Ureter (tissue), 1 donor: ENCODE measurements around the gene ALDH1A1. TPM values are rescaled to one million over a fixed set of nuclear protein-coding genes. Genes with fewer than 3 reads are reported as not detected.

Source experiments
- DNase-seq: peaks from one replicate; pipeline ENCODE4 v3.0.0-alpha.2; 2020; ENCODE audit warnings: low spot score
- total RNA-seq: library from RNA; stranded (reverse); gene quantifications from one replicate; pipeline ENCODE4 v1.2.4, GENCODE V29; 2023
- donor health status: DM: yes; HTN: yes; CAD: no.

The ALDH1A1 gene
- total RNA-seq, 1 donor from 2014 or later: 18.7 TPM

GRCh38 chr9:72979405-72980100, 26.7 kb upstream of the ALDH1A1 start:
- DNase-seq: no peak

DNA sequence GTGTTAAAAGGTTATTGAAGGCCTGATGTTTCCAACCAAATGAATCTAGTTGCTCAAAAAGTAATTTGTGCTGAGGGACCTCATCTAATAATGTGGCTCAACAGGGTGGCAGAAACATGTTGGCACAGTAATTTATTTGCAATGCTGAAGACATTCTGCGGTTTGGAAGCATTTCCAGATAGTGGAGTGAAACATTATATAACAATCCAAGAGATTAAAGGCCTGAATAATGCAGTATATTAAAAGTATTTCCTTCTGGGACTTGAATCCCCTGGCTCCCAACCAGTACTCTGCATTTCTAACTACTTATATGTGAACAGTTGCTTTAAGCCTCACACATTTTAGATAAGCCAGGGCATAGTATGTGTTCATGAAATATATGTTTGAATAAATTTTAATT, 25.9 kb upstream of the ALDH1A1 start:
- no peak for DNase-seq

GRCh38 chr9:72977670-72978069, 24.8 kb upstream of the ALDH1A1 start:
- no peak for DNase-seq

DNA sequence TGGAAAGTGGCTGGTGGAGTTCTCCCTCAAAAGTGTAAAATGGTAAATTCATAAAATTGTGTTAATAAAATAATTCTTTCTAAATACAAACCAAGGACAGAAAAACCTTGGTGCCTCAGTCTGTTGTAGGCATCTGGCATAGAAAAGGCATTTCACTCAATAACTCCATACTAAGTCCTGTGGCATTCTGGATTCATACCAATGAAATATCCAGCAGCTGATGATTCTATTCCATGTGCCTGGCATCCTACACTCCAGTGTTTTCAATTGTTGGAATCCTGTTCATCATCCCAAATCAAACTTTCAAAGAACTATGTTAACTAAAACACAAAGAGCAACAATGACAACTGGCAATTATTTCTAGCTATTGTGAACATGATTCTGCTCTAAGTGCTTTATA, 21.6 kb upstream of the ALDH1A1 start:
- no peak for DNase-seq

DNA sequence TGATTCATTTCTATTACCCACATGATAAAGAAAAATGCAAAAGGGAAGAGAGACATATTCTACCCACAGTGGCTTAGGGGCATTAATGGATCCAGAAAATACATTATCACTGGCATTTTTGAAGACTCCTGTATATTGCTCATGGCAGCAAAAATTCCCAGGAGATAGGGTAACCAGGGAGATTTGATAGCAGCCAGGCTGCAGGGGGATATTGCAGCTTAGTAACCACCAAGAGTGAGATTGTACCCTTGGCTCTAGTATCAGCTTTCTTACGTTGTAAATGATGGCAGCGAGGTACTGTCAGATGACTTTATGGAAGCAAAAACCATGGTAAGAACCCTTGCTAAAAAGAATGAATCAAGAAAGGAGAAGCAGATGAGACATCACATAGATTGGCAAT, 19.8 kb upstream of the ALDH1A1 start:
- no peak for DNase-seq

DNA sequence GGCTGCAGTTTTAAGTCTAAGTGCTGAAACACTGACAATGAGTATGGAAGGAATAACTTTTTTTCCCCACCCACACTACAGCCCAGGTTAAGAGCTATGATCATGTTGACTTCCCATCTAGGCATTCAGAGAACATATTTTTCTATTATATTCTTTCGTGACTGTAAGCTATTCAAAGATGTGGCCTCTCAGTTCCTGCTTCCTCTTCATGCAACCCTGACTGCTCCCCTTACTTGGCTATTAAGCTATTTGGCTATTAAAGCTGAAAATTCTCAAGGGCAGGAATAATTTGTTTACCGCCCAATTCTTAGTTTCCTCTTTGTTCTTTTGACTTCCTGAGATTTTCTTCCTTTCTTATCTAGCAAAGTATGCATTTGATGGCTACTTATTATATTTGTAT, 18.6 kb upstream of the ALDH1A1 start:
- no peak for DNase-seq

- DNase-seq: no peak
These were observed 7.6 kb upstream of the ALDH1A1 start for GRCh38 chr9:72960446-72960845.

DNA sequence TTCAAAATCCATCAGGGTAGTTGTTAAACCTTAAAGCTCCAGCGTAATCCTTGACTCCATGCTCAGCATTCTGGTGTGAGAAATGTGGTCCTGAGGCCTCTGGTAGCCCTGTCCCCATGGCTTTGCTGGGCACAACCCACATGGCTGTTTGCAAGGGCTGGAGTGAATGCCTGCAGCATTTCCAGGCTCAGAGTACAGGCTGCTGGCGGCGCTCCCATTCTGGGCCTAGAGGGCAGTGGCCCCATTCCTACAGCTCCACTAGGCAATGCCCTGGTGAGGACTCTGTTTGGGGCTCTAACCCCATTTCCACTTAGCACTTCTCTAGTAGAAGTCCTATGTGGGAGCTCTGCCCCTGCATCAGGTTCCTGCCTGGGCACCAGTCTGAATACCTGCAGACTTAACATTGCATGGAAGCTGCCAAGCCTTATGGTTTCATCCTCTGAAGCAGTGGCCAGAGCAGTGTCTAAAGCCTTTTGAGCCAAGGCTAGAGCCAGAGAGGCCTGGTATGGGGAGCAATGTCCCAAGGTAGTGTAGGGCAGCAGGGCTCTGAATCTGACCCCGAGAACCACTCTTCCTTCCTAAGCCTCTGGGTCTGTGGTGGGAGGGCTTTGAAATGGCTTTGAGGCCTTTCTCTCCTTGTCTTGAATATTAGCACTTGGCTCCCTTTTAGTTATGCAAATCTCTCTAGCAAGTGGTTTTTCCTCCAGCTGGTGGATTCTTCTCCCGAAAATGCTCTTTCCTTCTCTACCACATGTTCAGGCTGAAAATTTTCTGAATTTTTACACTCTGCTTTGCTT, 5.8 kb upstream of the ALDH1A1 start:
- DNase-seq: no peak

DNA sequence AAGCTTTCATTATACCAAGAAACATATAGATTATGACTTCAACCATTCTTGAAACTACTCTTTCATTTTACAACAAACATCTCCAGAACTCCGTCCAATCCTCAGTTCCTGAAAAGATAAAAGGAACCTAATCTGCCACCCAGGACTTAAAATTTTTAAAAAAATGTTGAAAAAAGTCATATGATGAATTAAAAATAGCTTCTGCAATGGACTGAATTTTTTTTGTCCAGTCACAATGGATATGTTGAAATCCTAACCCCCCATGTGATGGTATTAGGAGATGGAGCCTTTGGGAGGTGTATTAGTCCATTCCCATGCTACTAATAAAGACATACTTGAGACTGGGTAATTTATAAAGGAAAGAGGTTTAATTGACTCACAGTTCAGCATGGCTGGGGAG, 2.7 kb upstream of the ALDH1A1 start:
- no peak for DNase-seq

GRCh38 chr9:72955126-72955455, 2.2 kb upstream of the ALDH1A1 start:
- DNase-seq: no peak

- no peak for DNase-seq
These were observed 1.7 kb upstream of the ALDH1A1 start for GRCh38 chr9:72954431-72955125.

DNA sequence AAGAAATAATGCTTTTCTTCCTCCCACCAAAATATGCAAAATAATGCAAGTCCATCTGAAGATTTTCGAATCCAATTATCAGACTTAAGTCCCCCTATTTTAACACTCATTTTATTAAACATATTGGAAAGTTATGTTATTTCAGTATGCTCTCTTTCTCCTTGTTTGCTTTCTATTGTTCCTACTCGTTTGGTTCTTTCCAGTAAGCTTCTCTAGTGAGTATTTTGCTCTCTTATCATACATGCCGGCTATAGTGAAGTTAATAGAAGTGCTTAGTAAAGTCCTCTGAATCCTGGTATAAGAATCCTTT, 517 bp downstream of the ALDH1A1 start:
- no peak for DNase-seq

DNA sequence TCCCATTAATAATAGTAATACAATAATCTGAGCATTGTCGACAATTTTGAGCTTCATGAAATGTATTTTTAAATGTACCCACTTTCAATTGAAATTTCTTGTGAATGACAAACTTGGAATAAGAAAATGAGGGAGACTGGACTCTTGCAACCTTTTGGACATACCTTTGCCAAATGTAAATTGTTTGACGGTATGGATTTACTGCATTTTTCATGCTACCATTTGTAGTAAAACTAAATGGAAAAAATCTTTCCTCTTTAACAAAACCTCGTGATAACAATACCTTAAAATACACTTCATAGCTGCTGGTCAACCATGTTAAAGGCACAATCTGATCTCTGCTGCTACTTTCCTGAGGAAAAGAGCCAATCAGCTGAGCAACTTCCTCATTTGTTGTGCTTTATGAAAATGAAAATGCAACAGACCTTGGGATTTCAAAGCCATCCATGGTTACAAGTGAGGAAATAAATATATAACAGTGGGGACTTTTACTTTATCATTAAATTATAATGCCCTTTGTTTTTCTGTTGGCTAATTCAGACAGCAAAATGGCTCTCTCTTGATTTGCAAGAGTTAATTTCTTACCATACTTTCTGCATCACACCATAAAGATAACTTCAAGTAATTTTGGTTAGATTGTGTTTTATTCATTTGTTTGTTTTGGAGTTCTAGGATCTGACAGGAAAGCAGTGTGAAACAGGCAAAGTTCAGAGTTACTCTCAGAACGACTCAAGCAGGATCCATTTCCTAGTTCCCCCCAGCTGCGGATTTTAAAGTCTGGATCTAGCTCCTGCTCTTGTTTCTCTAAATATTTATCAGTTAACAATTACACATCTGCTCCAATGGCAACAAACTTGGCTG, 1.1 kb downstream of the ALDH1A1 start:
- DNase-seq: no peak

- DNase-seq: no peak
These were observed 1.9 kb downstream of the ALDH1A1 start for GRCh38 chr9:72950875-72951442.

GRCh38 chr9:72949918-72950325, 2.9 kb downstream of the ALDH1A1 start:
- no peak for DNase-seq

- DNase-seq: no peak
These were observed 3.6 kb downstream of the ALDH1A1 start for GRCh38 chr9:72949244-72949582.

DNA sequence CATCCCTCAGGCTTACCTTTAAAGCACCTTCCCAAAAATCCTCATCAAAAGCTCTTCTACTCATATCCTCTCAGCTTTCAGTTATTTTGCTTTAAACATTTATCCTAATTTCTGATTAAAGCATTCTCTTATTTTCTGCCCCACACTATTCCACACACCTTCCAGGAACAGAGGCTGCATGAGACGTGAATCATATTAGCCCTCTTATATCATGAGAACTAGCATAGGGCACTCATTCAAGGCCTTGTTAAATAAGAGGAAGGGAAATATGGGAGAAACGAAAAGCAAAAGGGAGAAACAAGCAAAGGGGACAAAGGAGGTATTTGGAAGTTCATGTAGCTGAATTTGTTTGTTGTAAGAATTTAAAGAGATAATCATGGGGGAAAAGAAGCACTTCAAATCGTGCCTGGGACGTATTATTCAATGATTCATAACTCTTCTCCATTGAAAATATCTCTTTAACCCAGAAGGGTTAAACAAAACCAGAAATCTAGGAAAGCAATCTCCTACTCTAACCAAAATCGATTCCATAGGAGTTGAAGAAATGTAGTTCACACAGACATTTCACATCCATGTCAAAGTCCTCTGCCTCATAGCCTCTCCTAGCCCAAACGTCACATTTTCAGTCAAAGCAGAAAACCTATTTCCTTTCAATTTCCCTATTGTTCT, 4.1 kb downstream of the ALDH1A1 start:
- DNase-seq: no peak

GRCh38 chr9:72947984-72948465, 4.8 kb downstream of the ALDH1A1 start:
- DNase-seq: no peak

- no peak for DNase-seq
These were observed 6.0 kb downstream of the ALDH1A1 start for GRCh38 chr9:72946821-72947220.

- no peak for DNase-seq
These were observed 6.5 kb downstream of the ALDH1A1 start for GRCh38 chr9:72946318-72946717.

DNA sequence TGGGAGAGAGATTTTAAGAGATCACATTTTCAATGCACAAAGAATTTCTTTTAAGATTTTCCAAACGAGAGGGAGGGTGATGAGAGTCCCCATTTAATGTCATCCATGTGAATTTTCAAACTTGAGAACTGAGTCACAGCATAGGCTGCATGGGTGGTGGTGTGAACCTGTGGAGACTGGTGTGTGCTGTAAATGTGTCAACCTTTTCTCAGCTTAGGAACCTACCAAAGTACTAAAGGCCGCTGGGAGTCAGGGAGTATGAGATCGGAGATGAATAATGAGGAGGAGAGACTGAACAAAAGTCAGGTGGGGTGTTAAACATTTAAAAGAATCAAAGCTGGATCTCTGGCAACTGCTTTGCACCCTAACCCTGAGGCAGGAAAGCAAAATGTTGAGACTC, 7.5 kb downstream of the ALDH1A1 start:
- DNase-seq: no peak
